ENCODE results near the gene CRLF3. TPM values are rescaled to one million over a fixed set of nuclear protein-coding genes. Genes with fewer than 3 reads are reported as not detected.

Gene CRLF3
- polyA plus RNA-seq = 10 to 100 TPM; 85.8 to 98.7 (median 97.8) TPM

DNA sequence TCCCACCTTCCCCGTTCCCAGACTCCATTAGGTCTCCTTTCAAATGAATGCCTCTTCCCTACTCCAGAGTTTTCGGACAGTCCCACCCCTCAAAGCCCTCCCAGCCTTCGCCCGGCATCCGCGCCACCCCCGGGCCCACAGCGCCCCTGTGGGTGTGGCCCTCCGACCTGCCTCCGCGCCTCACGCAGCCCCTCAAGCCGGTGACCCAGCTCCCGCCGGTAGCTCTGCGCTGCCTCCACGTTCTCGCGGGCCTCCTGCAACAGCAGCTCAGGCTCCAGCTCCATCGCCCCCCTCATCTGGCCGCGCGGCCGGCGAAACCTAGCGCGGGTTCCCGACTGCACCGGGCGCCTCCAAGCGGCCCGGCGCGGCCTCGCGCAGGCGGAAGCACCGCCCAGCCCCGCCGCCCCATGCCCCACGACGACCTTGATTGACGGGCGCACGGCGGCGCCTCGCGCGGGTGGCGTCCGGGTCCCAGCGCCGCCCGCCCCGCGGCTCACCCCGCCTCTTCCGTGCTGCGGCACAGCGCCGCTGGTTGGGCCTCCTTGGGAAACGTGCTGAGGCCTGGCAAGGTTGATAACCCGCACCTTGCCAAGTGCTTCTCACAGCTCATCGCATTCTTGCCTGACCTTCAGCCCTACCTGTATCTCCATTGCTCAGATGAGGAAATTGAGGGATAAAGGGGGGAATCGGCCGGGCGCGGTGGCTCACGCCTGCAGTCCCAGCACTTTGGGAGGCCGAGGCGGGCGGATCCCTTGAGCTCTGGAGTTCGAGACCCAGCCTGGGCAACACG, at the start of gene CRLF3:
Gene CRLF3, minus strand, starts transcription at position 337 of the 790 bp plus-strand sequence. Its CDS starts 41 bp downstream, at position 296.
- Mint-ChIP-seq H3K9me3 (no peaks in the 10 kb centered on the region), H3K27me3 (ENCODE audit: low read depth in 3 of 3) (peaks cover 1 to 4% (median 2%) of the 10 kb centered on the region in 3 donors), H3K4me3 (peak within 1 kb of the TSS; percentile 90 to 96 (median 93)), H3K36me3 (no peaks in the 10 kb centered on the region), H3K4me1 (peaks cover 43 to 45% of the 10 kb centered on the region in 2 donors), H3K27ac (peak within 1 kb of the TSS; percentile 83 to 94 (median 90))
- peak; percentile 87 to 90 (median 90) for DNase-seq

- H3K9me3 Mint-ChIP-seq = no peaks in the 10 kb centered on the region
- no peaks in the 10 kb centered on the region for H3K27me3 Mint-ChIP-seq (ENCODE audit: low read depth in 3 of 3)
- no peak overlapping the region for H3K4me3 Mint-ChIP-seq
- peaks cover 0 to 7% (median 0%) of the 10 kb centered on the region in 3 donors for H3K36me3 Mint-ChIP-seq
- H3K4me1 Mint-ChIP-seq = no peaks in the 10 kb centered on the region
- DNase-seq = no peak
- peak overlapping the region in 1 of 6 donors; percentile 53 for H3K27ac Mint-ChIP-seq
Measured at GRCh38 chr17:30869005-30869404, 44.5 kb upstream of the CRLF3 start.

DNA sequence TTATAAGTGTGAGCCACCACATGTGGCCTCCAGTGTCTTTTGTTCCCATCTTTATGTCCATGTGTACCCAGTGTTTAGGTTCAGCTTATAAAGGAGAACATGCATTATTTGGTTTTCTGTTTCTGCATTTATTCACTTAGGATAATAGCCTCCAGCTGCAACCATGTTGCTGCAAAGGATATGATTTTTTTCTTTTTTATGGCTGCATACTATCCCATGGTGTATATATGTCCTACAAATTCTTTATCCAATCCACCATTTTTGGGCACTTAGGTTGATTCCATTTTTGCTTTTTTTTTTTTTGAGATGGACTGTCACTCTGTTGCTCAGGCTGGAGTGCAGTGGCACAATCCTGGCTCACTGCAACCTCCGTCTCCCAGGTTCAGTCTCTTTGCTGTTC, 40.1 kb upstream of the CRLF3 start:
- no peak overlapping the region for H3K27ac Mint-ChIP-seq
- H3K9me3 Mint-ChIP-seq = no peaks in the 10 kb centered on the region
- no peaks in the 10 kb centered on the region for H3K27me3 Mint-ChIP-seq (ENCODE audit: low read depth in 3 of 3)
- H3K4me3 Mint-ChIP-seq = no peak overlapping the region
- no peaks in the 10 kb centered on the region for H3K4me1 Mint-ChIP-seq
- no peak for DNase-seq
- H3K36me3 Mint-ChIP-seq = peaks cover 0 to 13% (median 0%) of the 10 kb centered on the region in 3 donors

DNA sequence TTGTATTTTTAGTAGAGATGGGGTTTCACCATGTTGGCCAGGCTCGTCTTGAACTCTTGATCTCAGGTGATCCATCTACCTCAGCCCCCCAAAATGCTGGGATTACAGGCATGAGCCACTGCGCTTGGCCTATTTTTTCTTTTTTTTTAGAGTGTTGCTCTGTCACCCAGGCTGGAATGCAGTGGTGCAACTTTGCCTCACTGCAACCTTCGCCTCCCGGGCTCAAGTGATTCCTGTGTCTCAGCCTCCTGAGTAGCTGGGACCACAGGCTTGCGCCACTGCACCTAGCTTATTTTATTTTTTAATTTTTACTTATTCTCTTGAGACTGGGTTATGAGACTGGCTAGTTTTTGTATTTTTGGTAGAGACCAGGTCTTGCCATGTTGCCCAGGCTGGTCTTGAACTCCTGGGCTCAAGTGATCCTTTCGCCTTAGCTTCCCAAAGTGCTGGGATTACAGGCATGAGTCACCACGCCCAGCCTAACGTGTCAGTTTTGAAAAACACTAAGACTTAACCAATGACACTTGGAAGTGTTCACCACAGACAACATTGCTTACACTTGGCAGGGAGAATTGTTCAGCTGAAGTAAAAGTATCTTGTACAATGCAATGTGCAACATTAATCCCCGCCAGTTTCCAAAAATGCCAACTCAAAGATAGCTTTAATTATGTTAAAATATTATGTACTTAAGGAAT, 34.2 kb upstream of the CRLF3 start:
- Mint-ChIP-seq H3K27ac (no peak overlapping the region), H3K9me3 (no peaks in the 10 kb centered on the region), H3K4me3 (no peak overlapping the region), H3K36me3 (peaks cover 0 to 7% (median 4%) of the 10 kb centered on the region in 3 donors), H3K27me3 (ENCODE audit: low read depth in 3 of 3) (no peaks in the 10 kb centered on the region), H3K4me1 (no peaks in the 10 kb centered on the region)
- DNase-seq = no peak

- H3K9me3 Mint-ChIP-seq = no peaks in the 10 kb centered on the region
- H3K27ac Mint-ChIP-seq = no peak overlapping the region
- no peak overlapping the region for H3K4me3 Mint-ChIP-seq
- no peak for DNase-seq
- H3K27me3 Mint-ChIP-seq (ENCODE audit: low read depth in 3 of 3) = no peaks in the 10 kb centered on the region
- peaks cover 0 to 5% (median 4%) of the 10 kb centered on the region in 3 donors for H3K36me3 Mint-ChIP-seq
- H3K4me1 Mint-ChIP-seq = no peaks in the 10 kb centered on the region
Measured at GRCh38 chr17:30854146-30854545, 29.7 kb upstream of the CRLF3 start.

GRCh38 chr17:30848021-30848420, 23.5 kb upstream of the CRLF3 start:
- Mint-ChIP-seq H3K4me3 (no peak overlapping the region), H3K27me3 (ENCODE audit: low read depth in 3 of 3) (peaks cover 0 to 2% (median 0%) of the 10 kb centered on the region in 3 donors), H3K9me3 (no peaks in the 10 kb centered on the region), H3K4me1 (no peaks in the 10 kb centered on the region), H3K27ac (no peak overlapping the region), H3K36me3 (peaks cover 0 to 5% (median 0%) of the 10 kb centered on the region in 3 donors)
- DNase-seq = no peak

DNA sequence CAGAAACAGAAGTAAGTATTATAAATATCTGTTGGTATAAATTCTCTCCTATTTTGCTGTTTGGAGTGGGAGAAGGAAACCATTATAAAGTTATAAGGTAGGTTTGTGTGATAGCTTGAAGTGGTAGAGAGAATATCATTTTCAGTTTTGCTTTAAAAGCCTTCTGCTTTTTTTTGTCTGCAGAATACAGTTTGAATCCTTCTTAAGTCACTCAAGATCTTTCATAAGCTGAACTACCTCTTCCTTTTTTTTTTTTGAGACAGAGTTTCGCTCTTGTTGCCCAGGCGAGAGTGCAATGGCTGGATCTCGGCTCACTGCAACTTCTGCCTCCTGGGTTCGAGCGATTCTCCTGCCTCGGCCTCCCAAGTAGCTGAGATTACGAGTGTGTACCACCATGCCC, 16.3 kb upstream of the CRLF3 start:
- no peak overlapping the region for H3K27ac Mint-ChIP-seq
- no peaks in the 10 kb centered on the region for H3K9me3 Mint-ChIP-seq
- no peak for DNase-seq
- H3K36me3 Mint-ChIP-seq = peaks cover 4 to 10% (median 7%) of the 10 kb centered on the region in 3 donors
- no peaks in the 10 kb centered on the region for H3K27me3 Mint-ChIP-seq (ENCODE audit: low read depth in 3 of 3)
- no peak overlapping the region for H3K4me3 Mint-ChIP-seq
- no peaks in the 10 kb centered on the region for H3K4me1 Mint-ChIP-seq

GRCh38 chr17:30838202-30838807, 13.8 kb upstream of the CRLF3 start:
- Mint-ChIP-seq H3K9me3 (no peaks in the 10 kb centered on the region), H3K27me3 (ENCODE audit: low read depth in 3 of 3) (no peaks in the 10 kb centered on the region), H3K4me3 (no peak overlapping the region), H3K4me1 (peaks cover 0 to under 1% of the 10 kb centered on the region in 2 donors), H3K36me3 (peaks cover 4 to 13% (median 7%) of the 10 kb centered on the region in 3 donors), H3K27ac (no peak overlapping the region)
- no peak for DNase-seq

DNA sequence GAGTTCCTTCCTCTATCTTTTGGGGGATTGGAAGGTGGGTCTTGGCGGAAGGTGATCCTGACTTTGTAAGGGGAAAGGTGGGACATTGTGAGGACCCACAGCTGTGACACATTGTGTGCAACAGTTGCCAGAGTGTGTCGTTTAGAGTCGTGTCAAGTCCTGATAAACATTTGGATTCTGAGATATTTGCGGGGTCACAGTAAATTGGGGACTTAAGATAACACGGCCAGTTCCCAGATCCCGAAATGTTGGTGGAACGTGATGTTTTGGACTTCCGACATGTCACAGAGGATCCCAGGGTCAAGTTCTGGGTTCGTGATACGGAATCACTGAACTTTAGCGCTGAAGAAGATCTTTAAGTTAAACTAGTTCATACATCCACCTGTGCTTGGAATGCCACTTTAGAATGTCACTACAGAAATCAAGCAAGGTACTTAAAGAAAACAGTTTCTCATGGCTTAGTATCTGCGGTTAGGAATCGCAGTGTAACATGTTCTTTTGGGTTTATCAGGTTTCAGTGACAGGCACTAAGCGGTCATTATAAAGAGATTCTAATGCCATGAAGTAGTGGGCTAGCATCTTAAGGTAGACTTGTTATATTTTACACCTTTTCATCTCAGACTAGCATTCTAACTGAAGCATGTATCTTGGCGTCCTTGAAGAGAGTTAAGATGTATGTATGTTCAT, 8.1 kb upstream of the CRLF3 start:
- H3K4me1 Mint-ChIP-seq = peaks cover 25 to 28% of the 10 kb centered on the region in 2 donors
- no peaks in the 10 kb centered on the region for H3K9me3 Mint-ChIP-seq
- DNase-seq = no peak
- peak overlapping the region; percentile 82 to 95 (median 90) for H3K27ac Mint-ChIP-seq
- H3K4me3 Mint-ChIP-seq = peak overlapping the region; percentile 96 to 99 (median 98)
- H3K36me3 Mint-ChIP-seq = peaks cover 0 to 3% (median 0%) of the 10 kb centered on the region in 3 donors
- H3K27me3 Mint-ChIP-seq (ENCODE audit: low read depth in 3 of 3) = peaks cover 9 to 23% (median 10%) of the 10 kb centered on the region in 3 donors

- peak; percentile 86 to 87 (median 87) for DNase-seq
- H3K36me3 Mint-ChIP-seq = peaks cover 0 to 3% (median 0%) of the 10 kb centered on the region in 3 donors
- H3K4me3 Mint-ChIP-seq = peak within 1 kb of the TSS; percentile 96 to 99 (median 98)
- H3K4me1 Mint-ChIP-seq = peaks cover 25 to 28% of the 10 kb centered on the region in 2 donors
- peaks cover 9 to 23% (median 10%) of the 10 kb centered on the region in 3 donors for H3K27me3 Mint-ChIP-seq (ENCODE audit: low read depth in 3 of 3)
- H3K27ac Mint-ChIP-seq = peak within 1 kb of the TSS; percentile 85 to 95 (median 90)
- H3K9me3 Mint-ChIP-seq = no peaks in the 10 kb centered on the region
Measured at GRCh38 chr17:30831663-30832437, 7.4 kb upstream of the CRLF3 start, which contains the start of gene ATAD5. ATAD5 (plus strand) TSS chr17:30831966; CDS start chr17:30832348, 382 bp downstream.

GRCh38 chr17:30831257-30831656, 6.8 kb upstream of the CRLF3 start:
- Mint-ChIP-seq H3K27ac (peak overlapping the region; percentile 60 to 94 (median 88)), H3K4me3 (peak overlapping the region; percentile 96 to 99 (median 98)), H3K36me3 (peaks cover 0 to 3% (median 0%) of the 10 kb centered on the region in 3 donors), H3K4me1 (peaks cover 25 to 28% of the 10 kb centered on the region in 2 donors), H3K27me3 (ENCODE audit: low read depth in 3 of 3) (peaks cover 9 to 23% (median 10%) of the 10 kb centered on the region in 3 donors), H3K9me3 (no peaks in the 10 kb centered on the region)
- DNase-seq = no peak

DNA sequence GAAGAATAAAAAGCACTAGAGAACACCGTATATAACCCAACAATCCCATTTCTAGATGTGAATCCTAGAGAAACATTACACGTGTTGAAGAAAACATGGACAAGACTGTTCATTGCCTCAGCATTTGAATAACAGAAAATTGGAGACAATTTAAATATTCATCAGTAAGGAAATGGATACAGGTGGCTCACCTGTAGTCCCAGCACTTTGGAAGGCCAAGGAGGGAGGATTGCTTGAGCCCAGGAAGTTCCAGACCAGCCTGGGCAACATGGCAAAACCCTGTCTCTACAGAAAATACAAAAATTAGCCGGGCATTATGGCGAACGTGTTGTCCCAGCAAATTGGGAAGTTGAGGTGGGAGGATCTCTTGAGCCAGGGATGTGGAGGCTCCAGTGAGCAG, 4.5 kb upstream of the CRLF3 start:
- peak overlapping the region in 2 of 5 donors; percentile 21 to 50 for H3K4me3 Mint-ChIP-seq
- no peak for DNase-seq
- no peaks in the 10 kb centered on the region for H3K36me3 Mint-ChIP-seq
- H3K27ac Mint-ChIP-seq = no peak overlapping the region
- peaks cover 11 to 23% (median 12%) of the 10 kb centered on the region in 3 donors for H3K27me3 Mint-ChIP-seq (ENCODE audit: low read depth in 3 of 3)
- H3K4me1 Mint-ChIP-seq = peaks cover 30 to 32% of the 10 kb centered on the region in 2 donors
- H3K9me3 Mint-ChIP-seq = no peaks in the 10 kb centered on the region

All from immature natural killer cell (primary cell).